GM12892 (cell line): ENCODE data around the gene NCSTN.

Source experiments
- POLR2A ChIP-seq: IDR thresholded peaks from 2 replicates; pipeline ENCODE4 v1.6.1; 2011; ENCODE audit warnings: low read depth, low read length, control low read depth
- TAF1 ChIP-seq: IDR thresholded peaks from 2 replicates; pipeline ENCODE4 v1.6.1; 2011; ENCODE audit warnings: low read depth, mild to moderate bottlenecking, control low read depth, low read length, borderline replicate concordance

DNA sequence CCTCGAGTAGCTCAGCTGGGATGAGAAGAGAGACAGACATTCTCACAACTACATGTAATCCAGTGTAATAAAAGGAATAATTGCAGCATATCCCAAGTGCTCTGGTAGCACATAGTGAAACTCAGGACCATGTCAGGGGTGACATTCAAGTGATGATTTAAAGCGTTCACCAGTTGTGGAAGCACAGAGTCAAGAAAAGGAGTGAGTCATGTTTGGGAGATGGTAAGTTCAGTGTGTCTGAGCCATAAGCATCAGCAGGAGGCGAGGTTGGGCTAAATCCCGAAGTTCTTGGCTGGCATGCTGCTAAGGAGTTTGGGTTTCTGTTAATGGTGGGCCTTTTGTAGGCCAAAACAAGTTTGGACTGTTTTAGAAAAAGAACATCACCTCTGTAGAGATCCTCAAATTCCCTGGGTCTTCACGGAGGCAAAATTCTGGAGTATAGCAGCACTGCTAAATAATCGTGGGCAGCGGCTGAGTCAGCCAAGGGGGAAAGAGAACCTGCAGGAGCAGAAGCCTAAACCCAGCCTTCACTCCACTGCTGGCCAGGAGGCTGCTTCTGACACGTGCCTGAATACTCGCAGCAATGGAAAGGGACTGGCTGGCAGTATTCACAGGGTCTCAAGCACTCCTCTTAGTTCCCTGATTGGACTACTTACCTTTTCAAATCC, 16.5 kb downstream of the NCSTN start:
- TF ChIP-seq TAF1 (no peak), POLR2A (0 out of 2 replicates have a peak, but pooled peaks have one; percentile 5)
